ENCODE data around the gene DPYD.

DPYD gene

DNA sequence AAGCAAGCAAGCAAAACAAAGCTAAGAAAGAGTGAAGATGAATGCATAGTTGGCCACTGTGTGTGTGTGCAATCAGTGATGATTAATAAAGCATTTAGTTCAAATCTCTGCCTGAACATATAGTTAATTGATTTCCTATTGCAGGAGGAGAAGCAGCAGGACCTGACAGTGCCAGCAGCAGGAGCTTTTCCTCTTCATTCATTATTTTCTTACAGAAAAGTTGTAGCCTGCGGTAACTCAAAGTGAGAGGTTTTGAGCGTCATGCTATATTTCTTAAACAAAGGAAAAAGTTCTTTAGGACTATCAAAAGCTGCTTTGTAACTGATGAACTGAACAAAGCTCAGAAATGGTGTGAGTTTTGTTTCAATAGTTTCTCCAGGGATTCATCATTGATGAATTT, 819.3 kb downstream of the DPYD start:
- no peak for DNase-seq (ENCODE audit: low spot score)
- TF ChIP-seq, protein P1, sequence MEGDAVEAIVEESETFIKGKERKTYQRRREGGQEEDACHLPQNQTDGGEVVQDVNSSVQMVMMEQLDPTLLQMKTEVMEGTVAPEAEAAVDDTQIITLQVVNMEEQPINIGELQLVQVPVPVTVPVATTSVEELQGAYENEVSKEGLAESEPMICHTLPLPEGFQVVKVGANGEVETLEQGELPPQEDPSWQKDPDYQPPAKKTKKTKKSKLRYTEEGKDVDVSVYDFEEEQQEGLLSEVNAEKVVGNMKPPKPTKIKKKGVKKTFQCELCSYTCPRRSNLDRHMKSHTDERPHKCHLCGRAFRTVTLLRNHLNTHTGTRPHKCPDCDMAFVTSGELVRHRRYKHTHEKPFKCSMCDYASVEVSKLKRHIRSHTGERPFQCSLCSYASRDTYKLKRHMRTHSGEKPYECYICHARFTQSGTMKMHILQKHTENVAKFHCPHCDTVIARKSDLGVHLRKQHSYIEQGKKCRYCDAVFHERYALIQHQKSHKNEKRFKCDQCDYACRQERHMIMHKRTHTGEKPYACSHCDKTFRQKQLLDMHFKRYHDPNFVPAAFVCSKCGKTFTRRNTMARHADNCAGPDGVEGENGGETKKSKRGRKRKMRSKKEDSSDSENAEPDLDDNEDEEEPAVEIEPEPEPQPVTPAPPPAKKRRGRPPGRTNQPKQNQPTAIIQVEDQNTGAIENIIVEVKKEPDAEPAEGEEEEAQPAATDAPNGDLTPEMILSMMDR (IDR thresholded peaks at IDR 0.05; ENCODE audit: borderline replicate concordance, control extremely low read depth, extremely low read depth, insufficient read depth, missing control alignments) = no peak
- in situ Hi-C loops (cut with MboI; ENCODE audit: low sequenced_read_pairs, unreplicated experiment) = no loop called here

DNA sequence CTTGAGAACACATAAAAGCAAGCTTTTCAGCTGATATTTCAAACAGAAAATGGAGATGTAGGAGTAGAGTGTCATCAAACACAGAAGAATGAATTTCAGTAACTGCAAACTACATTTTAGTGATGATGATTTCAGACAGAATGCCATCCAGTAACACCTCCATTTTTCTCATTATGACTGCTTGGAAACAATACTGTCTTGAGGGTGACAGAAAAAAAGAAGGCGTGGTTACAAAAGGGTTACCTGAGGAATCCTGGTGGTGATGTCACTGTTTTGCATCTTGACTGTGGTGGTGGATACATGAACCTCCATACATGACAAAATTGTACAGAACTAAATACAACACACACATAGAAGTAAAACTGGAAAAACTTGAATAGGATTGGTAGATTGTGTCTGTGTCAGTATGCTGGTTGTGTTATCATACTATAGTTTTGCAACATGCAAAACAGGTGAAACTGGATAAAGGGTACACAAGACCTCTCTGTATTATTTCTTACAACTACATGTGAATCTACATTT, 823.4 kb downstream of the DPYD start:
- in situ Hi-C loops (cut with MboI; ENCODE audit: low sequenced_read_pairs, unreplicated experiment) = no loop called here
- DNase-seq (ENCODE audit: low spot score) = no peak
- TF ChIP-seq, protein P1 (IDR thresholded peaks at IDR 0.05; ENCODE audit: borderline replicate concordance, control extremely low read depth, extremely low read depth, insufficient read depth, missing control alignments) = no peak

DNA sequence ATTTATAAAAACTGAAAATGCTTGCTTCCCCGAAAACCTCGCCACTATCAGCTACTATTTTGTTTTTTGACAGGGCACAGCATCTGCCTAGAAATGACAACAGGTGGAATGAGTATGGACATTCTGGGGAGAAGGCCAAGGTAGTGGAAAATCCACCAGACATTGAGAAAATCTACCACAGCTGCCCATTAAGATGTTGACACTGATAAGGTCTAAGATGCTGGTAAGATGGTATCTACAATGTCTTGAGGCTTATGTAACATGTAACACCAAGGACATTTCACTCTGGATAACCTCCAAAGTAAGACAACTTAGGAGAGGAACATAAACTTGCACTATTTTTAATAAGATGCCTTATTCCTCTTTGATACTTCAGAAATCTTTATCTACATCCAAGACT, 825.1 kb downstream of the DPYD start:
- no peak for DNase-seq (ENCODE audit: low spot score)
- in situ Hi-C loops (cut with MboI; ENCODE audit: low sequenced_read_pairs, unreplicated experiment) = no loop called here
- TF ChIP-seq, protein P1 (IDR thresholded peaks at IDR 0.05; ENCODE audit: borderline replicate concordance, control extremely low read depth, extremely low read depth, insufficient read depth, missing control alignments) = no peak

DNA sequence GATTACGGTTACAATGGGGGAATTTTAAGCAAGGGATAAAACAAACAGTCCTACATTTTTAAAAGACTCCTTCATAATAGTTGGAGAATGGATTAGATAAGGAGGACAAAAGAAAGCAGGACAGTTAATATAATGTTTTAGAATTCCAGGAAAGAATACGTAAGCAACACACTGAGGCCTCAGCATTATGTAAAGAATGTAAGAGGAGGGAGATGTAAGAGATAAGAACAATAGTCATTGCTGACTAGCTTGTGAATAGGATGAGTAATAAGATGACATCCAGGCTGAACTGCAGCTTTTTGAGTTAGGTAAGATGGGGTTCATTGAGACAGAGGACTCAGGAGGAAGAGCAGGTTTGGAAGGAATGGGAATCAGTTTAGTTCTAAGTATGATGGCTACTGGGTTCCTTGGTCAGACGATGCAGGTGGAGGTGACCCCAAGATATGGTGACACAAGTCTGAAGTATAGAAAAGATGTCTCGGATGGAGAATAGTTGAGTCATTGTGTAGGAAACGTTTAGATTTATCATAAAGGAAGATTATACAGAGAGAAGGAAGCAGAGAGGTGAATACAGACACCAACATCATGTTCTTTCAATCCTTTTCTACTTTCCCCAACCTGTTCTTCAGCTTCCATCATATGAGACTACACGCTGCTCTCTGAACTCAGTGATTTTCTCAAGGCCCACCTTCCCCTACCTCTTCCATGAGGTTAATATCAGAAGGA, 826.4 kb downstream of the DPYD start:
- DNase-seq (ENCODE audit: low spot score) = no peak
- TF ChIP-seq, protein P1 (IDR thresholded peaks at IDR 0.05; ENCODE audit: borderline replicate concordance, control extremely low read depth, extremely low read depth, insufficient read depth, missing control alignments) = no peak
- in situ Hi-C loops (cut with MboI; ENCODE audit: low sequenced_read_pairs, unreplicated experiment) = no loop called here

DNA sequence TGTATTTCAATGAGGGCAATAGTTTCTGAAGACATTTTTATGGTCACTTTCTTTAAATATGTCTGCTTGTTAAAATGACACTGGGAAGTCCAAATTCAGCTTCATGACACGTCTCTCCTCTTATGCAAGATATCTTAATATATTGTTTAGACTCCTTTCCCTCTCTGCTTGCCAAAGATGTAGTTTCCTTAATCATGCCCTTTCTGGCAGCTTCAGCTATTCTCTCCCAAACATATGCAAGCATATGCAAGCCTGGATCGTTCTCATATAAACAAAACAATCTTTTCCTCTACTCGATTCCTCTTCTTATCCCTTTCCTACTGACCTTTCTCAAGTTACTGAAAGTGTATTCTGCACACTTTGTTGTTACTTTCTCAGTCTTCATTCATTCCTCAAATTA, 827.1 kb downstream of the DPYD start:
- TF ChIP-seq, protein P1 (IDR thresholded peaks at IDR 0.05; ENCODE audit: borderline replicate concordance, control extremely low read depth, extremely low read depth, insufficient read depth, missing control alignments) = no peak
- in situ Hi-C loops (cut with MboI; ENCODE audit: low sequenced_read_pairs, unreplicated experiment) = no loop called here
- no peak for DNase-seq (ENCODE audit: low spot score)

DNA sequence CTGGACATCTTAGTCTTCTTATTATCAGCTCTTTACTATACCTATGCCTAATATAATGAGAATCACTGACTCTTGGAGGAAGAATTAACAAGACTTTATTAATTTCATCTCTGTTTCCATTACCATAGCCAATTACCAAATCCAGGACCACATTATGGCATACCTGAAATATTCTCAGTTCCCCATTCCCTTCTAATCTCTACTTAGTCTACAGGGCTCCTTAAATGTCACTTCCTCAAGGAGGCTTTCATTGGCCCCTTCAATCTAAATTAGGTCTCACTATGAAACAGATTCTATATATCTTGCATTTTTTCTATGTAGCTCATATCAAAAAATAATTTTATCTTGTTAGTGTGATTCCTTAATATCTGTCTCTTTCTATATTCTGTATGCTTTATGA, 828.0 kb downstream of the DPYD start:
- DNase-seq (ENCODE audit: low spot score) = no peak
- in situ Hi-C loops (cut with MboI; ENCODE audit: low sequenced_read_pairs, unreplicated experiment) = no loop called here
- TF ChIP-seq, protein P1 (IDR thresholded peaks at IDR 0.05; ENCODE audit: borderline replicate concordance, control extremely low read depth, extremely low read depth, insufficient read depth, missing control alignments) = no peak
